Amygdala (tissue), 56 donors: ENCODE results near the gene CD55.
A peak's percentile ranks its signal among the peaks of the same experiment; 100 is the strongest.

Experiments used
- DNase-seq, 56 donors: peaks; one replicate each; lab custom pipeline; 2025; lab: John Stamatoyannopoulos, UW

Gene CD55

GRCh38 chr1:207355513-207356295 lies 34.2 kb downstream of the CD55 start:
- DNase-seq = no peak

GRCh38 chr1:207361029-207361428 lies 39.6 kb downstream of the CD55 start:
- DNase-seq = no peak

GRCh38 chr1:207361889-207362288 lies 40.4 kb downstream of the CD55 start:
- DNase-seq = no peak

GRCh38 chr1:207362962-207363860 lies 41.7 kb downstream of the CD55 start:
- no peak for DNase-seq

GRCh38 chr1:207363871-207364270 lies 42.4 kb downstream of the CD55 start:
- no peak for DNase-seq

GRCh38 chr1:207364614-207365013 lies 43.1 kb downstream of the CD55 start:
- no peak for DNase-seq

GRCh38 chr1:207365063-207365462 lies 43.6 kb downstream of the CD55 start:
- DNase-seq = no peak

- no peak for DNase-seq
Observed at GRCh38 chr1:207366022-207366421, 44.5 kb downstream of the CD55 start.

- no peak for DNase-seq
Observed at GRCh38 chr1:207388721-207389120, 67.2 kb downstream of the CD55 start.

GRCh38 chr1:207389728-207390464 lies 68.4 kb downstream of the CD55 start:
- no peak for DNase-seq

GRCh38 chr1:207393610-207394009 lies 72.1 kb downstream of the CD55 start:
- peak in 2 of 56 donors; percentile 9 to 22 for DNase-seq

GRCh38 chr1:207396168-207396746 lies 74.8 kb downstream of the CD55 start:
- DNase-seq = no peak

GRCh38 chr1:207397525-207397926 lies 76.0 kb downstream of the CD55 start:
- DNase-seq = peak in 2 of 56 donors; percentile 6 to 11

GRCh38 chr1:207398986-207399385 lies 77.5 kb downstream of the CD55 start:
- DNase-seq = peak in 25 of 56 donors; percentile 3 to 78 (median 43)

- DNase-seq = no peak
Observed at GRCh38 chr1:207401578-207401977, 80.1 kb downstream of the CD55 start.

GRCh38 chr1:207402744-207403143 lies 81.3 kb downstream of the CD55 start:
- peak in 7 of 56 donors; percentile 7 to 36 (median 9) for DNase-seq

- peak in 3 of 56 donors; percentile 6 to 63 (median 9) for DNase-seq
Observed at GRCh38 chr1:207404849-207405525, 83.5 kb downstream of the CD55 start.

- DNase-seq = no peak
Observed at GRCh38 chr1:207405814-207406213, 84.3 kb downstream of the CD55 start.

GRCh38 chr1:207407655-207408260 lies 86.3 kb downstream of the CD55 start:
- no peak for DNase-seq
